GM23338 (cell line): ENCODE results near the gene RPS19BP1. TPM values are rescaled to one million over a fixed set of nuclear protein-coding genes. Genes with fewer than 3 reads are reported as not detected.

Experiments
- ATAC-seq: fragments of 200-7000 bp; cut with Tn5 transposase; 3 replicates; pipeline ENCODE4 v1.9.1; 2020
- DNase-seq: peaks from one replicate; pipeline ENCODE4 v3.0.0-alpha.2; 2015; ENCODE audit warnings: low spot score
- H2AFZ ChIP-seq: fragments of 200-600 bp; sonication (generic); 2 replicates; pipeline ENCODE4 v1.8.0; 2016; ENCODE audit warnings: antibody characterized with exemption, mild to moderate bottlenecking, moderate library complexity
- H3F3A ChIP-seq: fragments of 200-600 bp; sonication (generic); replicated peaks from 2 replicates; pipeline ENCODE4 v1.8.0; 2017; ENCODE audit warnings: antibody characterized with exemption, mixed run types, low read depth
- H3K27ac ChIP-seq: fragments of 200-600 bp; sonication (generic); 2 replicates; pipeline ENCODE4 v1.6.1; 2016; ENCODE audit warnings: low read depth
- H3K27me3 ChIP-seq: fragments of 200-600 bp; sonication (generic); 2 replicates; pipeline ENCODE4 v1.8.0; 2016; ENCODE audit warnings: mild to moderate bottlenecking, mixed run types, moderate library complexity; ENCODE audit not compliant: insufficient read depth
- H3K36me3 ChIP-seq: fragments of 200-600 bp; sonication (generic); 2 replicates; pipeline ENCODE4 v1.8.0; 2016; ENCODE audit warnings: mild to moderate bottlenecking; ENCODE audit not compliant: insufficient read depth
- H3K4me1 ChIP-seq: fragments of 200-600 bp; sonication (generic); 2 replicates; pipeline ENCODE4 v1.8.0; 2016; ENCODE audit warnings: mild to moderate bottlenecking, moderate library complexity; ENCODE audit not compliant: insufficient read depth
- H3K4me2 ChIP-seq: fragments of 200-600 bp; sonication (generic); 2 replicates; pipeline ENCODE4 v1.7.1; 2017; ENCODE audit warnings: mixed run types
- H3K4me3 ChIP-seq: fragments of 200-600 bp; sonication (generic); 2 replicates; pipeline ENCODE4 v1.6.1; 2016; ENCODE audit warnings: mixed run types
- H3K79me2 ChIP-seq: fragments of 200-600 bp; sonication (generic); replicated peaks from 2 replicates; pipeline ENCODE4 v1.8.0; 2017; ENCODE audit warnings: mild to moderate bottlenecking; ENCODE audit not compliant: insufficient read depth
- H3K9me2 ChIP-seq: fragments of 200-600 bp; sonication (generic); 2 replicates; pipeline ENCODE4 v1.8.0; 2017; ENCODE audit not compliant: insufficient read depth
- H4K20me1 ChIP-seq: fragments of 200-600 bp; sonication (generic); replicated peaks from 2 replicates; pipeline ENCODE4 v1.8.0; 2017; ENCODE audit warnings: mild to moderate bottlenecking; ENCODE audit not compliant: insufficient read depth
- H3K27ac Mint-ChIP-seq: 2 replicates; pipeline ENCODE4 v1.8.0; 2020; ENCODE audit warnings: inconsistent platforms, mild to moderate bottlenecking, moderate library complexity, mixed read lengths
- H3K27me3 Mint-ChIP-seq: 3 replicates; pipeline ENCODE4 v1.8.0; 2022; ENCODE audit warnings: low read depth, mild to moderate bottlenecking, moderate library complexity, mixed read lengths, inconsistent platforms; ENCODE audit not compliant: insufficient read depth, poor library complexity
- H3K36me3 Mint-ChIP-seq: 3 replicates; pipeline ENCODE4 v1.8.0; 2021; ENCODE audit warnings: low read depth, mild to moderate bottlenecking, inconsistent platforms, moderate library complexity, mixed read lengths
- H3K4me1 Mint-ChIP-seq: 3 replicates; pipeline ENCODE4 v1.8.0; 2020; ENCODE audit warnings: mild to moderate bottlenecking, inconsistent platforms, mixed read lengths
- H3K4me3 Mint-ChIP-seq: 3 replicates; pipeline ENCODE4 v1.8.0; 2021; ENCODE audit warnings: moderate library complexity, mild to moderate bottlenecking, inconsistent platforms, mixed read lengths
- H3K9me3 Mint-ChIP-seq: 3 replicates; pipeline ENCODE4 v1.8.0; 2020; ENCODE audit warnings: moderate library complexity, mild to moderate bottlenecking, inconsistent platforms, mixed read lengths
- CTCF ChIP-seq, 2 experiments: fragments of 200-600 bp in 1 of 2; sonication (generic) in 1 of 2; conservative IDR thresholded peaks; 2 replicates each; pipeline versions ENCODE4 v1.5.1 to v1.6.1; 2016 to 2017; ENCODE audit warnings: antibody characterized with exemption in 2 of 2, low read depth in 2 of 2, mild to moderate bottlenecking in 2 of 2, moderate library complexity in 1 of 2
- REST ChIP-seq: IDR thresholded peaks from one replicate; pipeline ENCODE4 v1.6.1; 2018; ENCODE audit warnings: antibody characterized with exemption; ENCODE audit not compliant: unreplicated experiment
- ZNF462 ChIP-seq: fragments of 250-450 bp; sonication (Bioruptor Pico); IDR thresholded peaks from 2 replicates; pipeline ENCODE4 v1.5.0; 2020; ENCODE audit warnings: mild to moderate bottlenecking, moderate library complexity
- polyA plus RNA-seq: library from polyadenylated mRNA; unstranded; fragments of >200 nt; fragmentation: Nextera tagmentation; extraction: Ambion mirVana; gene quantifications from 2 replicates; pipeline ENCODE4 v1.2.1, GENCODE V29; 2016
- total RNA-seq: library from RNA; depleted of rRNA; stranded (reverse); fragments of >200 nt; shearing (Covaris generic); gene quantifications from 2 replicates; pipeline ENCODE4 v1.2.3, GENCODE V29; 2014

The RPS19BP1 gene
- total and polyA plus RNA-seq, 2 experiments from 2014 or later, result 153 to 215 TPM

- H3K79me2 ChIP-seq, result no peaks in the 10 kb centered on the region
- no peaks in the 10 kb centered on the region; the same call in none of the 3 replicates for H3K9me3 Mint-ChIP-seq
- no peak for TF ChIP-seq REST
- peak; percentile 76 to 79 for TF ChIP-seq CTCF (conservative IDR thresholded peaks at IDR 0.05; ENCODE audit: low read depth in 2 of 2)
- TF ChIP-seq ZNF462 (CRISPR knock-in tag), result no peak
- H3K27me3 ChIP-seq, result peaks cover 8% of the 10 kb centered on the region; the same call in 1 of the 2 replicates
- ATAC-seq (peak; percentile 90), DNase-seq (peak; percentile 91)
- H3F3A ChIP-seq, result peaks cover 4% of the 10 kb centered on the region; the same call in 1 of the 2 replicates
- no peaks in the 10 kb centered on the region for H3K36me3 Mint-ChIP-seq
- H3K27ac ChIP-seq, result no peak overlapping the region
- H3K4me1 ChIP-seq, result 0 out of 2 replicates have a peak, but pooled peaks cover under 1% of the 10 kb centered on the region
- H3K27me3 Mint-ChIP-seq, result peaks cover 42% of the 10 kb centered on the region
- no peaks in the 10 kb centered on the region; the same call in 1 of the 3 replicates for H3K4me1 Mint-ChIP-seq
- H3K9me2 ChIP-seq, result no peaks in the 10 kb centered on the region
- no peak overlapping the region for H3K27ac Mint-ChIP-seq
- H2AFZ ChIP-seq, result no peak overlapping the region
- H4K20me1 ChIP-seq, result 0 out of 2 replicates have a peak, but pooled peaks cover 3% of the 10 kb centered on the region
- no peaks in the 10 kb centered on the region for H3K36me3 ChIP-seq
- H3K4me2 ChIP-seq, result no peak overlapping the region
- no peak overlapping the region; the same call in 2 of the 3 replicates for H3K4me3 Mint-ChIP-seq
- no peak overlapping the region for H3K4me3 ChIP-seq
Observed at GRCh38 chr22:39496131-39496838, 36.3 kb downstream of the RPS19BP1 start.
